Immature natural killer cell (primary cell): ENCODE data around the gene CHCHD3. TPM values are rescaled to one million over a fixed set of nuclear protein-coding genes. Genes with fewer than 3 reads are reported as not detected.
A peak's percentile ranks its signal among the peaks of the same experiment; 100 is the strongest.

Experiments
- DNase-seq, 3 donors: peaks; one replicate each; pipeline ENCODE4 v3.0.0; 2022; ENCODE audit warnings: mixed read lengths in 1 of 3
- H3K27ac Mint-ChIP-seq, 6 donors: one replicate each; pipeline ENCODE4 v1.8.0; 2020; ENCODE audit warnings: mixed read lengths in 6 of 6, mild to moderate bottlenecking in 5 of 6, inconsistent platforms in 4 of 6, moderate library complexity in 3 of 6
- H3K27me3 Mint-ChIP-seq, 3 donors: one replicate each; pipeline ENCODE4 v1.8.0; 2020 to 2021; ENCODE audit warnings: low read depth in 3 of 3, mild to moderate bottlenecking in 3 of 3, mixed read lengths in 3 of 3, moderate library complexity in 3 of 3, inconsistent platforms in 1 of 3
- H3K36me3 Mint-ChIP-seq, 3 donors: one replicate each; pipeline ENCODE4 v1.8.0; 2020; ENCODE audit warnings: mixed read lengths in 3 of 3, inconsistent platforms in 2 of 3, mild to moderate bottlenecking in 2 of 3
- H3K4me1 Mint-ChIP-seq, 2 donors: one replicate each; pipeline ENCODE4 v1.8.0; 2020; ENCODE audit warnings: inconsistent platforms in 2 of 2, mild to moderate bottlenecking in 2 of 2, mixed read lengths in 2 of 2, moderate library complexity in 1 of 2
- H3K4me3 Mint-ChIP-seq, 5 donors: one replicate each; pipeline ENCODE4 v1.8.0; 2020; ENCODE audit warnings: mild to moderate bottlenecking in 5 of 5, mixed read lengths in 5 of 5, inconsistent platforms in 3 of 5, moderate library complexity in 3 of 5
- H3K9me3 Mint-ChIP-seq, 6 donors: one replicate each; pipeline ENCODE4 v1.8.0; 2020; ENCODE audit warnings: mild to moderate bottlenecking in 6 of 6, mixed read lengths in 6 of 6, inconsistent platforms in 4 of 6, moderate library complexity in 3 of 6
- polyA plus RNA-seq, 3 donors: library from polyadenylated mRNA; unstranded; fragments of 300-500 nt; fragmentation: Illumina TruSeq; gene quantifications; one replicate each; pipeline ENCODE4 v1.2.3, GENCODE V29; 2021

Gene CHCHD3
- 10 to 100 TPM; 57.8 to 65.9 (median 61.4) TPM for polyA plus RNA-seq

DNA sequence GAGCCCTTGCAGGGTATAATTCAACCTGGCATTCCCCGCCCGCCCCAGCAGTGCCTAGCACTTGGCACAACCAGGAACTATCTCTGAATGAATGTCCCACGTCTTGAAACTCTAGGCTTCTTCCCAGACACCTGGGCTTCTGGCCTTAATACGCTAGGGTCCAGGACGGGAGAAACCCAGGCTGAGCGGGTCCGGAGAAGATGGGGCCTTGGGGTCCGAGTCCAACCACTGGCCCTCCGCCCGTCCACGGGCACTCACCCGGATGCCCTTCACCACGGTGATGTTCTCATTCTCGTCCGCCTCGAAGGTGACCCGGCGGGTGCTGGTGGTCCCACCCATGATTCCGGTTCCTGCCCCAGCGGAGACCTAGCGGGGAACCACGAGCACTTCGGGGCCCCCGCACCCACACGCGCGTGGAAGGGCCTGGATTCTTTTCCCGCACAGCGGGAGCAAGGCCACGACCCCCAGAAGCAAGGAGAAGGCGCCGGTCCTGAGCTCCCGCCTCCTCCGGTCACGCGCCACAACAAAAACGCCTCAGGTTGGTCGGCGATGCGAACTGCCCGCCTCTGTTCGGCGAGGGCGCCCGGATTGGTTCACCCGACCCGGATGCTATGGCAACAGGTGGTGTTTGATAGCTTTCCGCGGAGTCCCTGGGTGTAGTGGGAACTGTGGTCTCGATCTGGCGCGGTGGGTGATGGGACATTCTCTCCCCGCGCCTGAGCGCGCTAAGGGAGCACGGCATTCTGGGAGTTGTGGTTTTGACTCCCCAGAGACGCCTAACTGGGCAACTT, at the start of gene CHCHD3:
Gene CHCHD3, minus strand, starts transcription at position 492 of the 791 bp plus-strand sequence. Its CDS starts 153 bp downstream, at position 339.
- H3K27me3 Mint-ChIP-seq = peaks cover 2 to 6% (median 4%) of the 10 kb centered on the region in 3 donors
- H3K4me3 Mint-ChIP-seq = peak within 1 kb of the TSS; percentile 91 to 96 (median 93)
- peaks cover 20 to 44% of the 10 kb centered on the region in 2 donors for H3K4me1 Mint-ChIP-seq
- H3K36me3 Mint-ChIP-seq = peaks cover 0 to under 1% (median 0%) of the 10 kb centered on the region in 3 donors
- peak within 1 kb of the TSS; percentile 87 to 96 (median 92) for H3K27ac Mint-ChIP-seq
- H3K9me3 Mint-ChIP-seq = no peaks in the 10 kb centered on the region
- peak; percentile 94 to 95 (median 95) for DNase-seq

- Mint-ChIP-seq H3K27ac (no peak overlapping the region), H3K27me3 (peaks cover 2 to 6% (median 2%) of the 10 kb centered on the region in 3 donors), H3K36me3 (no peaks in the 10 kb centered on the region), H3K9me3 (peaks cover 0 to 4% (median 0%) of the 10 kb centered on the region in 6 donors), H3K4me3 (no peak overlapping the region), H3K4me1 (peaks cover 0 to 2% of the 10 kb centered on the region in 2 donors)
- DNase-seq = no peak
These were observed 48.3 kb upstream of the CHCHD3 start for GRCh38 chr7:133130166-133130565.

- H3K9me3 Mint-ChIP-seq = no peaks in the 10 kb centered on the region
These were observed 44.5 kb upstream of the CHCHD3 start for GRCh38 chr7:133126422-133126821.

GRCh38 chr7:133124974-133125373, 43.1 kb upstream of the CHCHD3 start:
- Mint-ChIP-seq H3K4me1 (no peaks in the 10 kb centered on the region), H3K9me3 (no peaks in the 10 kb centered on the region), H3K27me3 (peaks cover 0 to 3% (median 2%) of the 10 kb centered on the region in 3 donors), H3K4me3 (no peak overlapping the region), H3K27ac (no peak overlapping the region), H3K36me3 (no peaks in the 10 kb centered on the region)
- DNase-seq = no peak

More at GRCh38 chr7:133126422-133126821, 44.5 kb upstream of the CHCHD3 start:
- DNase-seq = no peak
- Mint-ChIP-seq H3K4me3 (no peak overlapping the region), H3K27me3 (peaks cover 0 to 6% (median 2%) of the 10 kb centered on the region in 3 donors), H3K27ac (no peak overlapping the region), H3K4me1 (no peaks in the 10 kb centered on the region), H3K36me3 (no peaks in the 10 kb centered on the region)

DNA sequence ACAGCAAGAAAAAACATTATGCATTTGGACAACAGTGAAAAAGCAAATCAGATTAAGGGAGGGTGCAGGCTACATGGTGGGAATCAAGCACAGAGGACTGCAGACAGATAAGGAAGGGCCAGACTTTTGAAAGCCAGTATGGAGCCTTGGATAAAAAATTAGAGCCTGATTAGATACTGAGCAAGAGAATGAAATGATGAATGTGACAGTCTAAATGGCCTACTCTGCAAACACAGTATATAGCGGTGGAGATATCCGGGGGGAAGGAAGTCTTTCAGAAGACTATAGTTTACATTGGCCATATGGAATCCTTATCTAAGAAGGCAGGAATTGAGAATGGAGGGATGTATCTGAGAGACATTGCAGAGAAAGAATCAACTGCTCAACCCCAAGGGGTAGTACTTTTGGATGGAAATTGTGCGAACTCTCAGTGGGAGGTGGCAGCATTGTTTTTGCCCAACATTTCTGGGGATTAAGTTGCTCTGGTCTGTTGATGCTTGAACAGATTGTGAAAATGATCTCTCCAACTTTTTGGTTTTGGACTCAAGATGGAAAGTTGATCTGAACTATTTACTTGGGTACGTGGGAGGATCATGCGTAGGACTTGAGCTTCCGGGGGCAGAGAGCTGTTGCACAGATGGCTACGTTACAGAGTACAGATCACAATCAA, 39.4 kb upstream of the CHCHD3 start:
- H3K9me3 Mint-ChIP-seq = no peaks in the 10 kb centered on the region
- no peak overlapping the region for H3K4me3 Mint-ChIP-seq
- H3K4me1 Mint-ChIP-seq = no peaks in the 10 kb centered on the region
- H3K36me3 Mint-ChIP-seq = no peaks in the 10 kb centered on the region
- no peak overlapping the region for H3K27ac Mint-ChIP-seq
- H3K27me3 Mint-ChIP-seq = peaks cover 0 to 6% (median 4%) of the 10 kb centered on the region in 3 donors
- DNase-seq = no peak

DNA sequence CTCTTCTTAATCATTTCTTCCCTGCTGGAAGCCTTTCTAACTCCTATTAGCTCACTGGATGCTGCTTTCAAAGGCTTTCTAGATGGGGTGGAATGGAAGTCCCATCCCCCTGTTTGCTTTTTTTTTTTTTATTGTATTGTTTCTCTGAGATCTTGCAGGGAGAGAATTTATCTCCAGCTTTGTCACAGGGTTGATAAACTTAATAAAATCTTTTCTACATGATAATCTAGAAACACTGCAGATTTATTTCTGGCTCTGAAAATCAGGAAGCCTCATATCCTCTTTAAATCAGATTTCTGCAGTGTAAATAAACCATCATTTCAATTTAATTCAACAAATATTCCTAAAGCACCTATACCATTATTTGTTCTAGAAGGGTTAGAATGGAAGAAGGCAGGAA, 37.2 kb upstream of the CHCHD3 start:
- no peak overlapping the region for H3K27ac Mint-ChIP-seq
- DNase-seq = no peak
- no peaks in the 10 kb centered on the region for H3K36me3 Mint-ChIP-seq
- no peaks in the 10 kb centered on the region for H3K9me3 Mint-ChIP-seq
- H3K4me1 Mint-ChIP-seq = no peaks in the 10 kb centered on the region
- H3K27me3 Mint-ChIP-seq = peaks cover 3 to 9% (median 6%) of the 10 kb centered on the region in 3 donors
- no peak overlapping the region for H3K4me3 Mint-ChIP-seq

DNA sequence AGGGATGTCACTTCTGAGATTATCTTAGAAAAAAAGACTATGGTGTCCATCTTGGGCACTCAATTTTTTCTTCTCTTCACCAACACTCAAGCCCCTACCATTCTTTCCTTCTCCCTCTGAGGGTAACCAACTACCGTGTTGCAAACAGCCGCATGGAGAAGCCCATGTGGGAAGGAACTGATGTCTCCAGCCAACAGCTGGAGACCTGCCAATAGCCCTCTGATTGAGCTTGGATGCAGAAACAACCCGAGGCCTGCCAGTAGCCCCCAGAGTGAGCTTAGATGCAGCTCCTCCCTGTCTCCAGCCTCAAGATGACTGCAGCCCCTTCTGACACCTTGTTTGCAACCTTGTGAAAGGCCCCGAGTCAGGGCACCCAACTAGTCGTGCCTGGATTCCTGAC, 36.4 kb upstream of the CHCHD3 start:
- no peaks in the 10 kb centered on the region for H3K4me1 Mint-ChIP-seq
- no peaks in the 10 kb centered on the region for H3K36me3 Mint-ChIP-seq
- no peak overlapping the region for H3K4me3 Mint-ChIP-seq
- no peaks in the 10 kb centered on the region for H3K9me3 Mint-ChIP-seq
- H3K27me3 Mint-ChIP-seq = peaks cover 3 to 7% (median 6%) of the 10 kb centered on the region in 3 donors
- DNase-seq = no peak
- no peak overlapping the region for H3K27ac Mint-ChIP-seq

DNA sequence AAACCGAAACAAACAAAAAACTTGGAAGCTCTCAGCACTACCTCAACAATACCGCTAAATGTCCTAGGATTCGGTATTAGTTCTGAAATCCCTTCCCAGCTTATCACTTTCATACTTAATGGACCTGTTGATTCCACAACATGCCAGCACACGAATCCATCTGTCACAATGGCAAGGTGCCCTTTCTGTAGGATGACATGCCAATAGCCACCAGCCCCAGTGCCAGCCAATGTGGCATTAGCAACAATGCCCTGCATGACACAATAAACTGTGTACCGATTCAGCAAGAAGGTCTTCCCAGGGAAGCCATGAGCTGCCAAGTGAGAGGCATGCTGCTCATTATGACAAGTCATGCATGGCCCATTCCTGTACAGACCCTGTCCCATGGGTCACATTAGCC, 35.6 kb upstream of the CHCHD3 start:
- no peaks in the 10 kb centered on the region for H3K36me3 Mint-ChIP-seq
- H3K9me3 Mint-ChIP-seq = no peaks in the 10 kb centered on the region
- H3K4me3 Mint-ChIP-seq = no peak overlapping the region
- no peaks in the 10 kb centered on the region for H3K4me1 Mint-ChIP-seq
- peaks cover 3 to 6% (median 6%) of the 10 kb centered on the region in 3 donors for H3K27me3 Mint-ChIP-seq
- H3K27ac Mint-ChIP-seq = no peak overlapping the region
- DNase-seq = no peak

GRCh38 chr7:133115596-133115995, 33.7 kb upstream of the CHCHD3 start:
- H3K27ac Mint-ChIP-seq = no peak overlapping the region
- H3K36me3 Mint-ChIP-seq = no peaks in the 10 kb centered on the region
- no peak for DNase-seq
- peaks cover 4 to 7% (median 6%) of the 10 kb centered on the region in 3 donors for H3K27me3 Mint-ChIP-seq
- no peak overlapping the region for H3K4me3 Mint-ChIP-seq
- H3K9me3 Mint-ChIP-seq = no peaks in the 10 kb centered on the region
- H3K4me1 Mint-ChIP-seq = no peaks in the 10 kb centered on the region

- peaks cover 6 to 8% (median 6%) of the 10 kb centered on the region in 3 donors for H3K27me3 Mint-ChIP-seq
These were observed 32.6 kb upstream of the CHCHD3 start for GRCh38 chr7:133114519-133114918.

GRCh38 chr7:133112976-133113375, 31.1 kb upstream of the CHCHD3 start:
- no peak overlapping the region for H3K4me3 Mint-ChIP-seq
- no peaks in the 10 kb centered on the region for H3K4me1 Mint-ChIP-seq
- no peaks in the 10 kb centered on the region for H3K36me3 Mint-ChIP-seq
- H3K27me3 Mint-ChIP-seq = peaks cover 5 to 8% (median 6%) of the 10 kb centered on the region in 3 donors
- H3K27ac Mint-ChIP-seq = no peak overlapping the region
- no peak for DNase-seq
- H3K9me3 Mint-ChIP-seq = no peaks in the 10 kb centered on the region

More at GRCh38 chr7:133114519-133114918, 32.6 kb upstream of the CHCHD3 start:
- Mint-ChIP-seq H3K9me3 (no peaks in the 10 kb centered on the region), H3K36me3 (no peaks in the 10 kb centered on the region), H3K27ac (no peak overlapping the region), H3K4me3 (no peak overlapping the region), H3K4me1 (no peaks in the 10 kb centered on the region)
- no peak for DNase-seq

GRCh38 chr7:133112335-133112734, 30.4 kb upstream of the CHCHD3 start:
- no peak for DNase-seq
- H3K36me3 Mint-ChIP-seq = no peaks in the 10 kb centered on the region
- H3K27me3 Mint-ChIP-seq = peaks cover 4 to 8% (median 6%) of the 10 kb centered on the region in 3 donors
- H3K27ac Mint-ChIP-seq = no peak overlapping the region
- no peaks in the 10 kb centered on the region for H3K4me1 Mint-ChIP-seq
- no peaks in the 10 kb centered on the region for H3K9me3 Mint-ChIP-seq
- no peak overlapping the region for H3K4me3 Mint-ChIP-seq

DNA sequence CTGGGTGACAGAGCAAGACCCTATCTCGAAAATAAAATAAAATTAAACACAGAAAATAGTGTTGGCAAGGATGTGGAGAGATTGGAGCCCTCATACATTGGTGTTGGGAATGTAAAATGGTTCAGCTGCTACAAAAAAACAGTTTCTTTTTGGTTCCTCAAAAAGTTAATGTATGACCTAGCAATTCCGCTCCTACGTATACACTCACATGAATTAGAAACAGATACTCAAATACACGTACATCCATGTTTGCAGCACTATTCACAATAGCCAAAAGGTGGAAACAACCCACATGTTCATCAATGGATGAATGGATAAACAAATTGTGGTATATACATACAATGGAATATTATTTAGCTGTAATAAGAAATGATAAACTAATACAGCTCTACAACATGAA, 28.4 kb upstream of the CHCHD3 start:
- DNase-seq = no peak
- H3K27me3 Mint-ChIP-seq = peaks cover 2 to 13% (median 2%) of the 10 kb centered on the region in 3 donors
- H3K9me3 Mint-ChIP-seq = no peaks in the 10 kb centered on the region
- H3K27ac Mint-ChIP-seq = no peak overlapping the region
- no peak overlapping the region for H3K4me3 Mint-ChIP-seq
- H3K36me3 Mint-ChIP-seq = no peaks in the 10 kb centered on the region
- no peaks in the 10 kb centered on the region for H3K4me1 Mint-ChIP-seq

GRCh38 chr7:133109816-133110215, 27.9 kb upstream of the CHCHD3 start:
- H3K9me3 Mint-ChIP-seq = no peaks in the 10 kb centered on the region
- H3K36me3 Mint-ChIP-seq = no peaks in the 10 kb centered on the region
- H3K27me3 Mint-ChIP-seq = peaks cover 0 to 13% (median 2%) of the 10 kb centered on the region in 3 donors
- no peak overlapping the region for H3K27ac Mint-ChIP-seq
- no peaks in the 10 kb centered on the region for H3K4me1 Mint-ChIP-seq
- no peak overlapping the region for H3K4me3 Mint-ChIP-seq
- no peak for DNase-seq
